ENCODE results near the gene HSP90AA1. TPM values are rescaled to one million over a fixed set of nuclear protein-coding genes. Genes with fewer than 3 reads are reported as not detected.

HSP90AA1 gene
- total RNA-seq, 2 donors from 2014 or later = 214 to 399 TPM

DNA sequence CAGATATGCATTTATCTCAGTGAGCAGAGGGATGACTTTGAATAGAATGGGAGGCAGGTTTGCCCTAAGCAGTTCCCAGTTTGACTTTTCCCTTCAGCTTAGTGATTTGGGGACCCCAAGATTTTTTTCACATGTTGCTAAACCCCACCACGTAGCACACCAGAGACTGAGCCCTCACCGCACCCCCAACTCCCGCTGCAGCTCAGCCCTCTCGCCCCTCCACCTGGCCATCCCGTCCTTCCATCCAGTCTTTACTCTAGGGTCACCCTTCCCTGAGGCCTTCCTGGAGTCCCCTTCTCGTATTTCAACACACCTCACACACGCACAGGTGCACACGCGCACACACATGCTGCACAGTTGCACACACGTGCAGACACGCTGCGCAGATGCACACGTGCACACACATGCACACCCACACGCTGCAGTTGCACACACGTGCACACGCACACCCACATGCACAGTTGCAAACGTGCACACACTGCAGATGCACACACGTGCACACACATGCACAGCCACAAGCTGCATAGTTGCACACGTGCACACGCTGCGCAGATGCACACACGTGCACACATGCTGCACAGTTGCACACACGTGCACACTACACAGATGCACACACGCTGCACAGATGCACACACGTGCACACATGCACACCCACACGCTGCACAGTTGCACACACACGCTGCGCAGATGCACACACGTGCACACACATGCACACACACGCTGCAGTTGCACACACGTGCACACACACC lies 30.0 kb downstream of the HSP90AA1 start:
- Histone ChIP-seq H3K4me1 (ENCODE audit: control insufficient read depth in 1 of 2, low read depth in 2 of 2) (no peaks in the 10 kb centered on the region), H3K27me3 (replicated peaks; ENCODE audit: insufficient read depth) (no peaks in the 10 kb centered on the region), H3K27ac (no peak overlapping the region), H3K9me3 (no peaks in the 10 kb centered on the region), H3K36me3 (peaks cover 10% of the 10 kb centered on the region), H3K4me3 (no peak overlapping the region)
- DNase-seq (ENCODE audit: low spot score) = no peak
- TF ChIP-seq, protein P1, sequence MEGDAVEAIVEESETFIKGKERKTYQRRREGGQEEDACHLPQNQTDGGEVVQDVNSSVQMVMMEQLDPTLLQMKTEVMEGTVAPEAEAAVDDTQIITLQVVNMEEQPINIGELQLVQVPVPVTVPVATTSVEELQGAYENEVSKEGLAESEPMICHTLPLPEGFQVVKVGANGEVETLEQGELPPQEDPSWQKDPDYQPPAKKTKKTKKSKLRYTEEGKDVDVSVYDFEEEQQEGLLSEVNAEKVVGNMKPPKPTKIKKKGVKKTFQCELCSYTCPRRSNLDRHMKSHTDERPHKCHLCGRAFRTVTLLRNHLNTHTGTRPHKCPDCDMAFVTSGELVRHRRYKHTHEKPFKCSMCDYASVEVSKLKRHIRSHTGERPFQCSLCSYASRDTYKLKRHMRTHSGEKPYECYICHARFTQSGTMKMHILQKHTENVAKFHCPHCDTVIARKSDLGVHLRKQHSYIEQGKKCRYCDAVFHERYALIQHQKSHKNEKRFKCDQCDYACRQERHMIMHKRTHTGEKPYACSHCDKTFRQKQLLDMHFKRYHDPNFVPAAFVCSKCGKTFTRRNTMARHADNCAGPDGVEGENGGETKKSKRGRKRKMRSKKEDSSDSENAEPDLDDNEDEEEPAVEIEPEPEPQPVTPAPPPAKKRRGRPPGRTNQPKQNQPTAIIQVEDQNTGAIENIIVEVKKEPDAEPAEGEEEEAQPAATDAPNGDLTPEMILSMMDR (IDR thresholded peaks at IDR 0.05) = no peak
- no peak for ATAC-seq (ENCODE audit: insufficient number of reproducible peaks, low FRiP score, low read depth)

DNA sequence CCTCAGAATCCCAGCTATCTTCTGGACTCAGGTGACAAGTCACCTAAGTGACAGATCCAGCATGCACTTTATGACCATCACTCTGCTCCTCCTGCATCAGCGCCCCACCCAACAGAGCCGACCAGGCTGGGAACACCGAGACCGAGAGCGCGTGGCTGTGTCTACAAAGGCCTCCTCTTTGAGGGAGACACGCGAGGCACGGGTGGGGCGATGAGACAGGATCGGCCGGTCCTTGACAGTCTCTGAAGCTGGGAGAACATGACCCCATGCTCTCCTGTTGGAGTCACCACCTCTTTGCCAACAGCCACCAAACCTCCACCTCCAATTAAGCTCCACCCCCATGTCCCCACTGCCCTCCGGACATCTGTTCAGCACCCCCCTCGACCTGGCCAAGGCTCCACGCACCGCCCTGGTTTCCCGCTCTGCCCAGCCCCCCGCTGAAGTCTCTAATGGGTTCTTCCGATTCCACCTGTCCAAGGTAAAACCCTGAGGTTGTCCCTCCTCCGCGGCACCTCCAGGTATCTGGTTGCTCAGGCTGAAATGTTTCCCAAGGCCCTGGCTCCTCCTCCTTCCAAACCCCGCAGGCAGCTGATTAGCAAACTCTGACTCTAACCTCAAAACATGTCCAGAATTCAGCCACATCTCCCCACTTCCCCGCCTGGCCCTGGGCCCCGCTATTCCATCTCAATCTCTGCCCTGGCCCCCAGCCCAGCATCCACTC lies 31.5 kb downstream of the HSP90AA1 start:
- no peaks in the 10 kb centered on the region for H3K4me1 ChIP-seq (ENCODE audit: control insufficient read depth in 1 of 2, low read depth in 2 of 2)
- ATAC-seq (ENCODE audit: insufficient number of reproducible peaks, low FRiP score, low read depth) (no peak), DNase-seq (ENCODE audit: low spot score) (no peak)
- no peak overlapping the region for H3K27ac ChIP-seq
- H3K9me3 ChIP-seq = no peaks in the 10 kb centered on the region
- TF ChIP-seq, protein P1 (IDR thresholded peaks at IDR 0.05) = no peak
- no peak overlapping the region for H3K4me3 ChIP-seq
- no peaks in the 10 kb centered on the region for H3K27me3 ChIP-seq (replicated peaks; ENCODE audit: insufficient read depth)
- H3K36me3 ChIP-seq = peaks cover 20% of the 10 kb centered on the region

DNA sequence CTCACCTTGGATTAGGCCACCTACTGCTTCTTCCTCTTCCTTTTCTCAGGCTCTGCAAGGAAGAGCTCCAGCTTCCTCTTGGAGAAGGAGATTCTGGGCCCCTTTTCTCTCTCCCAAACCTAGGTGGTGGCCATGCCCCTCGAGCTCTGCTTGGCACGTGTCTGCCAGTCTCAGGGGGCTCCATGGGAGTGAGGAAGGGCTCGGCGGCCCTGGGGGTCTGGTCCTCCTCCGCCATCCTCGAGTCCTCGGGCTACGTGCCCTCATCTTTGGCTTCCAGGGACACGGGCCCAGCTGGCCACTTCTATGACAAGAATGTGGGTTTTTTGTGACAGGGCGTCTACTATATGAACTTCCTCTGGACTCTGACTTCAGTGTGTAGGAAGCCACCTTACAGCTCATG lies 34.3 kb downstream of the HSP90AA1 start:
- no peak for ATAC-seq (ENCODE audit: insufficient number of reproducible peaks, low FRiP score, low read depth)
- no peak overlapping the region for H3K4me3 ChIP-seq
- TF ChIP-seq, protein P1 (IDR thresholded peaks at IDR 0.05) = no peak
- H3K27ac ChIP-seq = no peak overlapping the region
- DNase-seq (ENCODE audit: low spot score) = no peak
- H3K9me3 ChIP-seq = no peaks in the 10 kb centered on the region
- H3K27me3 ChIP-seq (replicated peaks; ENCODE audit: insufficient read depth) = no peaks in the 10 kb centered on the region
- H3K4me1 ChIP-seq (ENCODE audit: control insufficient read depth in 1 of 2, low read depth in 2 of 2) = no peaks in the 10 kb centered on the region
- H3K36me3 ChIP-seq = peaks cover 48% of the 10 kb centered on the region

DNA sequence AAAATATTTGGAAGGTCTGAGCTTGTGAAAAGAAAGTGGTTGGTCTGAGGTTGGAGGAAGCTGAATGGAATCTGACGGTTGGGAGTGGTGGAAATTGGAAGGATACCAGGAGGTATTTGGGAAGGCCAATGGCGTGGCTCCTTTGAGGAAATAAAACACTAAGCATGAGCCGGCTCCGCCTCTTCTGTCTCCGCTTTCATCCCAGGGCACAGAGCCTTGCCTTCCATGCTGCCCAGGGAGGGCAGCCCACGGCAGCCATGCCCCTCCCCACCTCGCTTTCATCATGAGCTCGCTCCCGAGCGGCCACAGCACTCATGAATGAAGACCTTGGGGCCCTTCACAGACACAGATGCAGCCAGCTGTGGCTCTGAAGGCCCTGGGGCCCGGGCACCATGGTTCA lies 36.2 kb downstream of the HSP90AA1 start:
- H3K27me3 ChIP-seq (replicated peaks; ENCODE audit: insufficient read depth) = no peaks in the 10 kb centered on the region
- no peaks in the 10 kb centered on the region for H3K9me3 ChIP-seq
- DNase-seq (ENCODE audit: low spot score) (no peak), ATAC-seq (ENCODE audit: insufficient number of reproducible peaks, low FRiP score, low read depth) (no peak)
- H3K4me1 ChIP-seq (ENCODE audit: control insufficient read depth in 1 of 2, low read depth in 2 of 2) = peaks cover 0 to 12% of the 10 kb centered on the region in 2 donors
- H3K27ac ChIP-seq = no peak overlapping the region
- peaks cover 53% of the 10 kb centered on the region for H3K36me3 ChIP-seq
- no peak overlapping the region for H3K4me3 ChIP-seq
- TF ChIP-seq, protein P1 (IDR thresholded peaks at IDR 0.05) = no peak

DNA sequence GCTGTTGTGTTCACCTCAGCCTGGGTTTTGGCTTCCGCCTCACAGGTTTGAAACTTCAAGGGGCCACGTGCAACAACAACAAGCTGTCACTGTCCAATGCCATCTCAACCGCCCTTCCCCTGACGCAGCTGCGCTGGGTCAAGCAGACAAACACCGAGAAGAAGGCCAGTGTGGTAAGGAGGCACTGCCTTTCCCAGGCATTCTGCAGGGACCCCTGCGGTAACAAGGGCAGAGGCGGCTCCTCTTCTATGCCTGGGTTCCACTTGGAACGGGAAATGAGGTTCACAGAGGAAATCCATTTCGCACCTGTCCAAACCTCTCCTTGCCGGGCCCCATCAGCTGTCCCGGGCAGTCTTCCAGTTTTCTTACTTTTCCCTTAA lies 36.8 kb downstream of the HSP90AA1 start:
- H3K27ac ChIP-seq = no peak overlapping the region
- no peaks in the 10 kb centered on the region for H3K27me3 ChIP-seq (replicated peaks; ENCODE audit: insufficient read depth)
- H3K4me3 ChIP-seq = no peak overlapping the region
- DNase-seq (ENCODE audit: low spot score) = no peak
- no peak for ATAC-seq (ENCODE audit: insufficient number of reproducible peaks, low FRiP score, low read depth)
- no peaks in the 10 kb centered on the region for H3K9me3 ChIP-seq
- peaks cover 53% of the 10 kb centered on the region for H3K36me3 ChIP-seq
- H3K4me1 ChIP-seq (ENCODE audit: control insufficient read depth in 1 of 2, low read depth in 2 of 2) = peaks cover 0 to 12% of the 10 kb centered on the region in 2 donors
- TF ChIP-seq, protein P1 (IDR thresholded peaks at IDR 0.05) = no peak

Data from thoracic aorta (tissue), 2 donors.